ENCODE data around the gene TMEM266.

DNA sequence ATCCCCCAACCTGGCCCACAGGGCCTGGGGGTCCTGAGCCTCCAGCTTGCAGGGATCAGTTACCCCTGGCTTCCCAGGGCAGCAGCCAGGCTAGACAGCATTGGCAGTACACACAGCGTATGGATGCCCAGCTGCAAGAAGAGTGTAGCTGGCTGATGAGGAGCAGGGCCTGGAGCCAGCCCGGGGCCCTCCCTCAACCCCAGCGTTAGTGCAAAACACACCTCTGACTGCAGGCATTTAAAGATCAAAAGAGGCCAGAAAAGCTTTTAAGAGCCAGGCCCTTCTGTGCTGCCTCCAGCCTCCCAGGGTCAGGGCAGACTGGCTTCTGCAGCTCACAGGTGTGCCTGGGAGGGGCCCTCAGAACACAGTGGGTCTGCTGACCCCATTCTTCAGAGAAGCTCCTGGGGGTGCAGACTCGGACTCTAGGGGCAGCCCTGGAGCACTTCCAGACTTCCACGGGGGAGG is 140.9 kb downstream of the TMEM266 start:
- TF ChIP-seq, protein P1, sequence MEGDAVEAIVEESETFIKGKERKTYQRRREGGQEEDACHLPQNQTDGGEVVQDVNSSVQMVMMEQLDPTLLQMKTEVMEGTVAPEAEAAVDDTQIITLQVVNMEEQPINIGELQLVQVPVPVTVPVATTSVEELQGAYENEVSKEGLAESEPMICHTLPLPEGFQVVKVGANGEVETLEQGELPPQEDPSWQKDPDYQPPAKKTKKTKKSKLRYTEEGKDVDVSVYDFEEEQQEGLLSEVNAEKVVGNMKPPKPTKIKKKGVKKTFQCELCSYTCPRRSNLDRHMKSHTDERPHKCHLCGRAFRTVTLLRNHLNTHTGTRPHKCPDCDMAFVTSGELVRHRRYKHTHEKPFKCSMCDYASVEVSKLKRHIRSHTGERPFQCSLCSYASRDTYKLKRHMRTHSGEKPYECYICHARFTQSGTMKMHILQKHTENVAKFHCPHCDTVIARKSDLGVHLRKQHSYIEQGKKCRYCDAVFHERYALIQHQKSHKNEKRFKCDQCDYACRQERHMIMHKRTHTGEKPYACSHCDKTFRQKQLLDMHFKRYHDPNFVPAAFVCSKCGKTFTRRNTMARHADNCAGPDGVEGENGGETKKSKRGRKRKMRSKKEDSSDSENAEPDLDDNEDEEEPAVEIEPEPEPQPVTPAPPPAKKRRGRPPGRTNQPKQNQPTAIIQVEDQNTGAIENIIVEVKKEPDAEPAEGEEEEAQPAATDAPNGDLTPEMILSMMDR (conservative IDR thresholded peaks at IDR 0.05; ENCODE audit: low read length) = no peak
- TF ChIP-seq EZH2phosphoT487 (IDR thresholded peaks at IDR 0.05; ENCODE audit: borderline replicate concordance) = no peak
